Stimulated activated CD8-positive, alpha-beta memory T cell treated with anti-CD3 and anti-CD28 coated beads, Interleukin-15, amount 100 ng/mL, for 24 hours (primary cell): Measurements from ENCODE around the gene CD247.

Experiments
- DNase-seq: peaks from one replicate; pipeline ENCODE4 v3.0.0-alpha.2; 2020; ENCODE audit warnings: low read depth

CD247 gene

DNA sequence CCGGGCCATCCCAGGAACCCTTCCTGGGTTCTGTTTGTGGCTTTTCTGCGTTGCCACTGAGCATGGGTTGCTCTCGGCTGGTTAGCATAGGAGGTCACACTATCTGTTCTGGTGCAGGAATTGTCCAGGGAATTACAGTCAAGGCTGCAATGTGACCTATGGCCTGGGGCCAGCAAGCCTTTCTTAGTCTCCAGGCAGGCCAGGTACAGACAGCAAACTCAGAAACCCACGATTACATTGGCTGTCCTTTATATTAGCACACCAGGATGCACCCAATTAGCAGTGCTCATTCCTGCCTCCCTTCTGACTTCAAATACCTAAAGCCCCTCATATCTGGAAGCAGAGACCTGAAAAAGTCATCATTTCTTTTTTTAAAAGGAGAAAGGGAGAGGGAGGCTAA lies 55.2 kb downstream of the CD247 start:
- DNase-seq: no peak

- DNase-seq: no peak
Measured at GRCh38 chr1:167462341-167462740, 56.0 kb downstream of the CD247 start.

GRCh38 chr1:167460836-167461235 lies 57.5 kb downstream of the CD247 start:
- DNase-seq: no peak

- no peak for DNase-seq
Measured at GRCh38 chr1:167457936-167458584, 60.3 kb downstream of the CD247 start.

DNA sequence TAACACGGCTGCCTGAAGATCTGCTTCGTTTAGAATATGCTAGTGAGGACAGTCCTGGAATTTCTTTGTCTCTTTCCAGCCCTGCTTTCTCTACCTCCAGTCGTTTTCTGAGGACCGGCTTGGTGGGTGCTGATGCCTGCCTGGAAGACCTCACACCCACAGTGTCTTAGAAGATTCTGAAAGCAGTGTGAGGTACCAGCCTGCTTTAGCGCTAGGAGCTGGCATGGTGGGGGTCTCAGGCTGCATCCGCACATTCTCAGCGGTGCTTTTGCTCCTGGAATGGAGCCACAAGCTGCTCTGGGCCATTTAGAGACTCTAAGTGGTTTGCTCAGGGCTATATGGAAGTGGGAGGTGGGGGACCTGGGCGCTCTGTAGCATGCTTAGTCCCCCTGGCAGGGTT lies 61.4 kb downstream of the CD247 start:
- DNase-seq: no peak

DNA sequence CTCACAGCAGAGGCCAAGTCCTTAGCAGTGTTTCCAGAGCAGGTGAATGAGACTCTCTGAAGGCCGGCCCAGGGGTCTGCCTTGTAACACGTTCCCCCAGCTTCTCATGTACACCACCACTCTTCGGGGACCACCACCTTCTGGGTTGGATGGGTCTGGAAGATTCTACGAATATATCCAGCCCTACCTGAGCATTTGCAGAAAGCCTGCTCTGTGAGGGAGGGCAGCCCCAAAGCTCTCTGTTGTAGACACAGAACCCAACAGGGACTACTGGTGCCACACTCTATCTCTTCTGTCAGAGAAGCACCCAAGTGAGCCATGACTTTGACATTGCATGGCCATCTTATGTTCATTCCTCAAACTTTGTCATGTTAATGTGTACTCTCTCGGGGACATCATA lies 61.8 kb downstream of the CD247 start:
- DNase-seq: no peak

- DNase-seq: no peak
Measured at GRCh38 chr1:167455786-167456446, 62.4 kb downstream of the CD247 start.

DNA sequence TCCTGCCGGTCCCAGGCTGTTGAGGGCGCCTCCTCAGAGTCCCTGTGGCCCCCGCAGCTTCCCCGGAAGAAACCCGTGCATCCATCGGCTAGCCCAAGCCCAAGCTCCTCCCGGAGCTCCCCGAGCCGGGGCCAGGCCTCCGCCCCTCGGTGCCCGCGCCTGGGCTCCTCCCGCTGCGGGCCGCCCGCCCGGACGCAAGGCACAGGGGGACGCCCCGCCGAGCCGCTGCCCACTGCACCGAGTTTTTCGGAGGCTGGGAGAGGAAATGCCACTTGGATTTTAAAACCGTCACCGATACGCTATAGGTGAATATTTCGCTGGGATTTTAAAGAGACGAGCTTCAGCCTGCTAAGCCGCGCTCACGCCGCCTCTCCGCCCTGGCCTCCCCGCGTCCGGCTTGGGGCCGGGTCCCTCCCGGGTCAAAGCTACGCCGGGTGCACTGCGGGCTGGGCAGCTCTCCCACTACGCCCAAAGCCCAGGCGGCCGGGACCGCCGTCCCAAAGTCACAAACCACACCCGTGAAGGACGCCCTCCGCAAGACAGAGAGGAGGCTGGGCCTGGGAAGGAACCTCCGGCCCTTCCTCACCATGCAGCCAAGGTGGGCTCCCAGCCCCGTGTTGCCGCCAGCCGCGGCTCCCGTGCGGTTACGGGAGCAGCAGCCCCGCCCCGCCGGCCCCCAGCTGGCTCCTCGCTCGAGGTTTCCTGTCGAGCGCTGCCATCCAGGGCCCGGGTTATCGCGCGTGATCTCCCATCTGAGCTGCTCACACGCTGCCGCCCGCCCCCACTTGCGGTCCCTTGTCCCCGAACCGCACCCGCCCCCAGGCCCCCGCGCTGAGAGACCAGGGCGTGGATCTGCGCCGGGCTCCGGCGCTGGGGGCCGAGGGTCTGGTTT lies 63.2 kb downstream of the CD247 start:
- DNase-seq: peak; percentile 50

- no peak for DNase-seq
Measured at GRCh38 chr1:167454304-167454893, 63.9 kb downstream of the CD247 start.

- no peak for DNase-seq
Measured at GRCh38 chr1:167453123-167453522, 65.2 kb downstream of the CD247 start.

GRCh38 chr1:167452483-167452882 lies 65.8 kb downstream of the CD247 start:
- no peak for DNase-seq

GRCh38 chr1:167450843-167451242 lies 67.5 kb downstream of the CD247 start:
- no peak for DNase-seq

GRCh38 chr1:167447521-167448136 lies 70.7 kb downstream of the CD247 start:
- DNase-seq: no peak

DNA sequence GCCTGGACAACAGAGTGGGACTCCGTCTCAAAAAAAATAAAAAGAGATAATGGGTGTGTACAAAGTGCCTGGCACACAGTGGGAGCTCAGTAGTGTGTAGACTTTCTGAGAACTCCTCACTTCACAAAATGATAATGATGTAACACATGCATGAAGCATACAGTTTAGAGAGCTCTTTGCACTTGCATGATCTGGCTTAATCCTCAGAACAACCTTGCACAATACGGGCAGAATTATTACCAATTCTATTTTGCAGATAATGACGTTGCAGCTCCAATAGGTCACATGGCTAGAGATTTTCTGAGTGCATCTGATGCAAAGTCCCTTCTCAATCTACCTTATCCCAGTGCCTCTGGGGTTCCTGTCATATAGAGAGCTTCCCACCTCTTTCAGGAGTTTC lies 71.4 kb downstream of the CD247 start:
- DNase-seq: no peak

DNA sequence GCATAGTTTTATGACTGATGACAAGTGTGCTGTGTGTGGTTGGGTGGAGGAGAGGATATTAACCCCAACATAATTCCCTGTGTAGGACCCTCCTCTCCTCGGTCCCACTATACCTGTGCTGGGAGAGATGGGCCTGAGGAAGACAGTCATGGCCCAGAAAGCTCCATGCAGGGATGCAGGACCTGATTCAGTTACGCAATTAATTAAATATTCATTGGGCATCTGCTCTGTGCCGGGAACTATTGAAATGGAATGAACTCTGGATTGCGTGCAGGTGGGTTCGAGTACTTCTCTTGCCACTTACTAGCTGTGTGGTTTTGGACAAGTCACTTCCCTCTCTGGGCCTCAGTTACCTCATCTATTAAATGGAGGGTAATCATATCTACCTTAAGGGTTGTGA lies 74.6 kb downstream of the CD247 start:
- no peak for DNase-seq

DNA sequence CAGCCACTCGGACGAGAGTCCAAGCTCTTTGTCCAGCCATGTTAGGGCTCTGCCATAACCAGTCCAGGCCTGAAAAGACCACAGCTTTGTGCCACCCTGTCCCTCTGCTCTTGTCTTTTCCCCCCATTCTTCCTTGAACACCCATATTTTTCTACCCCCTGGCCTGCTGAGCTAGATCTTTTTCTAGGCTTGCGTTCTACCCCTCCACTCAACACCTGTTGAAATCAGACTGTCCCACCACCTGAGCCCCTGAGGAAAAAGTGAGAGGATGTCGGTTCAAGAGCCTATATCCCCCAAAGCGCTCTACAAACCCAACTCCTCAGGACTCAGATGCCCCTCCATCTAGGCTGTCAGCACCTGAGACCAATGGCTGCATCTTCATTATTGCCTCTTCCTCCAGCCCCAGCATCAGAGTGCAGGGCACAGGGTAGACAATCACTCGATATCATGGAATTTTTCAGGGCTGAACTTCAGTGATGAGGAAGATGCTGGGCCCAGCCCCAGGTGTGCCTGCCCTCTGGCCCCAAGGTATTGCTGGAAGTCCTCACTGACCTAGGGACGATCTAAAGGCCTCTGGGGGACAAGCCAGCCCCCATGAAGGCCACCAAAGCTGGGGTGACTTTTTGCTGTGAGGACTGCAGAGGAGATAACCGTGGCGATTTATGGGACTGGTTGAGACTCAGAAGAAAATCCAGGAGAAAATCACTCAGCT lies 75.3 kb downstream of the CD247 start:
- no peak for DNase-seq

GRCh38 chr1:167442142-167442848 lies 76.0 kb downstream of the CD247 start:
- peak; percentile 53 for DNase-seq

- DNase-seq: no peak
Measured at GRCh38 chr1:167441222-167441621, 77.1 kb downstream of the CD247 start.

DNA sequence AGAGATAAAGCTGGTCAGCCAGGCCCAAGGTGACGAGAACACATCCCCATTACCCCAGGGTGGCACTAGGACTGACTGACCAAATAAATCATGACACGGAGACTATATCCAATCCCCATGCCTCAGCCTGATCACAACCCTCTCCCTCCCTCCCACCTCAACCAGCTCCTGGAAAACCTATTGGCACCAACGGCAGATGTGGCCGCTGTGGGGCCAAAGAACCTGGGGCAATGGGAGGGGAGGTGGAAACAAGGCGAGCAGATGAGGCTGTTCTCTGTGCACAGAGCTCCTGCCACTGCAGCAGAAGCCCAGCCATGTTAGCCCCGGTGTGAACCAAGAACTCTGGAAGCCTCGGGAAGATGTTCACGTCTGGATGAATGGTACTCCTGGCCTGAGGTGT lies 77.6 kb downstream of the CD247 start:
- no peak for DNase-seq

GRCh38 chr1:167440345-167440744 lies 78.0 kb downstream of the CD247 start:
- no peak for DNase-seq
